ENCODE measurements around the gene PARP14.
"Not testable (repeated sequence)": the region's sequence is repeated elsewhere in the genome, so short reads cannot be mapped to it uniquely, and the experiment has no call there.

Gene PARP14

DNA sequence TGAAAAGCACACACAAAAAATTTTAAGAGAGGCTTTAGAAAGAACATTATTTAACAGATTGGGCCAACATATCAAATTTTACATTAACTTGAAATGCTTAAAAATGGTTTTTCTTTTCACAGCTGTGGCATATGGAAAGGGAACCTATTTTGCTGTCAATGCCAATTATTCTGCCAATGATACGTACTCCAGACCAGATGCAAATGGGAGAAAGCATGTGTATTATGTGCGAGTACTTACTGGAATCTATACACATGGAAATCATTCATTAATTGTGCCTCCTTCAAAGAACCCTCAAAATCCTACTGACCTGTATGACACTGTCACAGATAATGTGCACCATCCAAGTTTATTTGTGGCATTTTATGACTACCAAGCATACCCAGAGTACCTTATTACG is 47.5 kb downstream of the PARP14 start:
- ChIA-PET CTCF (no interaction called here), POLR2A (no interaction called here)
- no peak for DNase-seq (ENCODE audit: extremely low spot score)
- TF ChIP-seq LEF1 (IDR thresholded peaks at IDR 0.05; ENCODE audit: borderline replicate concordance), result no peak
- TF ChIP-seq FOXA1 (IDR thresholded peaks at IDR 0.05), result no peak
- TF ChIP-seq FOXM1 (IDR thresholded peaks at IDR 0.05; ENCODE audit: borderline replicate concordance), result no peak
- no peak for TF ChIP-seq CTBP1 (IDR thresholded peaks at IDR 0.05; ENCODE audit: borderline replicate concordance)
- TF ChIP-seq NFRKB (IDR thresholded peaks at IDR 0.05), result no peak
- no peak for TF ChIP-seq HDGF (IDR thresholded peaks at IDR 0.05; ENCODE audit: borderline replicate concordance)
- no peak for TF ChIP-seq ZNF384 (IDR thresholded peaks at IDR 0.05)
- TF ChIP-seq TARDBP (IDR thresholded peaks at IDR 0.05), result no peak
- no peak for TF ChIP-seq ELF4 (IDR thresholded peaks at IDR 0.05)
- TF ChIP-seq FOXK2 (IDR thresholded peaks at IDR 0.05), result no peak
- no peak for TF ChIP-seq ARNT (IDR thresholded peaks at IDR 0.05)

DNA sequence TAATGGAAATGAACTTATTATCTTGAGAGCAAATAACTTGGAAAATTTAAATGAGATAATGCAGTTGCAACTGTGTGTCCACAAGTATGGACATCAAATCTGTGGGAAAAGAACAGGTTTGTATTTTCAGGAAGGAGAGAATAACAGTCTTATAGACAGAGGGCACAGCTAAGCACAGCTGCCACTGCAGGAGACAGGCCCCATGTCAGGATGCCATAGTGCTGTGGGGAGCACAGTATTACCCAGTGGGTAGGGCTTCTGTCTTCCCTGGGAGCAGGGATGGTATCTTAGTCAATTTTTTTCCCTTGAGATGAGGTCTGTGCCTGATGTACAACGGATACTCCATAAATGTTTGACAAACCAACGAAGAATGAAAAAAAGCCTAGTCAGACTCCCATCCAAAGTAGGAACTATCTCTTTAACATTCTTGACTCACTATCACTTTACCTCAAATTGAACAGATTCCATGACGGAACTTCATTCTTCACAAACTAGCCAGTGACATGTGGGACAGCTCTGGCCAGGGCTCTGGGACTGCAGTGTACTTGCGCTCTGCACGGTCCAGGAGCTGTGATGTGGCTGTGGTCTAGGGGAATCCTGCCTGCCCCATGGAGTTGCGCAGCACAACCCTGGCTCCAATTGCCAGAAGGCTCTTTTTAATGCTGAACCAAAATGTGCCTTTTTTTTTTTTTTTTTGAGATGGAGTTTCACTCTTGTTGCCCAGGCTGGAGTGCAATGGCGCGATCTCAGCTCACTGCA is 48.3 kb downstream of the PARP14 start:
- TF ChIP-seq SP1 (IDR thresholded peaks at IDR 0.05) (no peak), L3MBTL2 (conservative IDR thresholded peaks at IDR 0.05) (no peak), ELF4 (IDR thresholded peaks at IDR 0.05) (no peak), ZNF384 (IDR thresholded peaks at IDR 0.05) (no peak), LEF1 (IDR thresholded peaks at IDR 0.05; ENCODE audit: borderline replicate concordance) (no peak), FOXK2 (IDR thresholded peaks at IDR 0.05) (no peak), NFRKB (IDR thresholded peaks at IDR 0.05) (no peak), ARNT (IDR thresholded peaks at IDR 0.05) (no peak), BHLHE40 (IDR thresholded peaks at IDR 0.05; ENCODE audit: borderline replicate concordance) (no peak), FOXA1 (IDR thresholded peaks at IDR 0.05) (no peak), FOXM1 (IDR thresholded peaks at IDR 0.05; ENCODE audit: borderline replicate concordance) (no peak), HDGF (IDR thresholded peaks at IDR 0.05; ENCODE audit: borderline replicate concordance) (no peak), CTBP1 (IDR thresholded peaks at IDR 0.05; ENCODE audit: borderline replicate concordance) (no peak), SUZ12 (IDR thresholded peaks at IDR 0.05) (no peak), TARDBP (IDR thresholded peaks at IDR 0.05) (no peak)
- TF ChIP-seq, protein P1, sequence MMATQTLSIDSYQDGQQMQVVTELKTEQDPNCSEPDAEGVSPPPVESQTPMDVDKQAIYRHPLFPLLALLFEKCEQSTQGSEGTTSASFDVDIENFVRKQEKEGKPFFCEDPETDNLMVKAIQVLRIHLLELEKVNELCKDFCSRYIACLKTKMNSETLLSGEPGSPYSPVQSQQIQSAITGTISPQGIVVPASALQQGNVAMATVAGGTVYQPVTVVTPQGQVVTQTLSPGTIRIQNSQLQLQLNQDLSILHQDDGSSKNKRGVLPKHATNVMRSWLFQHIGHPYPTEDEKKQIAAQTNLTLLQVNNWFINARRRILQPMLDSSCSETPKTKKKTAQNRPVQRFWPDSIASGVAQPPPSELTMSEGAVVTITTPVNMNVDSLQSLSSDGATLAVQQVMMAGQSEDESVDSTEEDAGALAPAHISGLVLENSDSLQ (IDR thresholded peaks at IDR 0.05), result no peak
- POLR2A ChIA-PET, result no interaction called here
- no peak for DNase-seq (ENCODE audit: extremely low spot score)
- CTCF ChIA-PET, result no interaction called here

DNA sequence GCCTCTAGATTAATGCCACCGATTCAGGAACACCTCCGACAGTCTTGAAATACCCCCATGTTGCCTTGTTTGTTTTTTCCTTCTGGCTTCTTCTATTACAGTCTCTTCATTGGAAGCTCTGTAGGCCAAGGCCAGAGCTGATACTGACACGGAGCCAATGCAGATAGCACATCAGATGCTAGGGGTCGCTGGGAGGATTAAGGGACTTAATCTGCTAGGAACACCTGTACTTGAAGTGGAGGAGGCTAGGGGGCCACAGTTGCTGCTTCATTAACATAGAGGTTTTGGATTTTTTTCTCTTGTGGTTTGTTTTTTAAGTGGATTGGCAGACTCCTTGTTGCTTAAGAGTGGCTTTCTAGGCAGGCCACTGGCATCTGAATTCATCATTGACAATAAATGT is 49.6 kb downstream of the PARP14 start:
- TF ChIP-seq SP1 (IDR thresholded peaks at IDR 0.05), result no peak
- DNase-seq (ENCODE audit: extremely low spot score), result no peak
- CTCF ChIA-PET, result no interaction called here
- POLR2A ChIA-PET, result no interaction called here

DNA sequence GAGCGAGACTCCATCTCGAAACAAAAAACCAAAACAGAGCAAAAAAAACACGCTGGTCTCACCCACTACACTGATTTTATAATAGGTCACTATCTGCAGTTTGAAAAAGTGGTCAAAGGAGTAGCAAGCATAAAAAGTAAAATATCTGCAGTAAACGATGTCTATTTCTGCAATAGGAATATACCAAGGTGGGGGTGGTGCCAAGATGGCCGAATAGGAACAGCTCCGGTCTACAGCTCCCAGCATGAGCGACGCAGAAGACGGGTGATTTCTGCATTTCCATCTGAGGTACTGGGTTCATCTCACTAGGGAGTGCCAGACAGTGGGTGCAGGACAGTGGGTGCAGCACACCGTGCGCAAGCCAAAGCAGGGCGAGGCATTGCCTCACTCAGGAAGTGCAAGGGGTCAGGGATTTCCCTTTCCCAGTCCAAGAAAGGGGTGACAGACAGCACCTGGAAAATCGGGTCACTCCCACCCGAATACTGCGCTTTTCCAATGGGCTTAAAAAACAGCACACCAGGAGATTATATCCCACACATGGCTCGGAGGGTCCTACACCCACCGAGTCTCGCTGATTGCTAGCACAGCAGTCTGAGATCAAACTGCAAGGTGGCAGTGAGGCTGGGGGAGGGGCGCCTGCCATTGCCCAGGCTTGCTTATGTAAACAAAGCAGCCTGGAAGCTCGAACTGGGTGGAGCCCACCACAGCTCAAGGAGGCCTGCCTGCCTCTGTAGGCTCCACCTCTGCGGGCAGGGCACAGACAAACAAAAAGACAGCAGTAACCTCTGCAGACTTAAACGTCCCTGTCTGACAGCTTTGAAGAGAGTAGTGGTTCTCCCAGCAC is 52.3 kb downstream of the PARP14 start:
- CTCF ChIA-PET; DNase-seq (ENCODE audit: extremely low spot score); POLR2A ChIA-PET: not testable (repeated sequence)

DNA sequence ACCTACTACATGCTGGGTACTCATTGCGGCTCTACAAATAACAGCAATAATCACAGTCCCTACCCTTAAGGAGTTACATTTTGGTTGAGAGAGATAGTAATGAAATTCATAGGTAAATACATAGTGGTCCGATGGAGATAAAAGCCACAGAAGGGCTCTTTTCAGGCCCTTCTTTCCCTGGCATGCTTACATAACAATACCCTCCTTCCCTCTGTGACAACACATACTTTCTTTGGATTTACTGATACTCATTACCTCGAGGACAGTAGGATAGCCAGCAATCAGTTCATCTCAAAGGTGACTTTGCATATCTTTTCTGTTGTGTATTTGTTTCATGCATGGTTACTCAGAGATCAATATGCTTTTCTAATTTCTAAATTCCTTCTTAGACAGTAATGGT is 58.5 kb downstream of the PARP14 start:
- POLR2A ChIA-PET, result no interaction called here
- TF ChIP-seq LEF1 (IDR thresholded peaks at IDR 0.05; ENCODE audit: borderline replicate concordance) (no peak), FOXA1 (IDR thresholded peaks at IDR 0.05) (no peak), ELF4 (IDR thresholded peaks at IDR 0.05) (no peak), NFRKB (IDR thresholded peaks at IDR 0.05) (no peak), BHLHE40 (IDR thresholded peaks at IDR 0.05; ENCODE audit: borderline replicate concordance) (no peak), ARNT (IDR thresholded peaks at IDR 0.05) (no peak)
- CTCF ChIA-PET, result no interaction called here
- no peak for DNase-seq (ENCODE audit: extremely low spot score)

DNA sequence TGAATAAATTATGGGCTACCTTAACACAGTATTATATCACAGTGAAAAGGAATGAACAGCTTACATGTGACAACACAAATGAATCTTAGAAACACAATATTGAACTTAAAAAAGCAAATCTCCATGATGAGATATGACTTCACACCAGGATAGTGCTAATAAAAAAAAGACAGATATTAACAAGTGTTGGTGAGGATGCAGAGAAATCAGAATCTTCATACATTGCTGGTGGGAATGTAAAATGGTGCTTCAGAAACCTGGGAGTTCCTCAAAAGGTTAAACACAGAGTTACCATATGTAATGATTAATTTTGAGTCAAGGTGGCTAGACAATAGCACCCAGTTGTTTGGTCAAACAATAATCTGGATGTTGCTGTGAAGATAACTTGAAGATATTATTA is 61.6 kb downstream of the PARP14 start:
- DNase-seq (ENCODE audit: extremely low spot score), result no peak
- POLR2A ChIA-PET, result no interaction called here
- TF ChIP-seq FOXK2 (IDR thresholded peaks at IDR 0.05) (no peak), ZNF384 (IDR thresholded peaks at IDR 0.05) (no peak), LEF1 (IDR thresholded peaks at IDR 0.05; ENCODE audit: borderline replicate concordance) (no peak), FOXA1 (IDR thresholded peaks at IDR 0.05) (no peak), ARNT (IDR thresholded peaks at IDR 0.05) (no peak), SP1 (IDR thresholded peaks at IDR 0.05) (no peak), TARDBP (IDR thresholded peaks at IDR 0.05) (no peak), L3MBTL2 (conservative IDR thresholded peaks at IDR 0.05) (no peak), NFRKB (IDR thresholded peaks at IDR 0.05) (no peak), HDGF (IDR thresholded peaks at IDR 0.05; ENCODE audit: borderline replicate concordance) (no peak), FOXM1 (IDR thresholded peaks at IDR 0.05; ENCODE audit: borderline replicate concordance) (no peak)
- CTCF ChIA-PET, result no interaction called here

DNA sequence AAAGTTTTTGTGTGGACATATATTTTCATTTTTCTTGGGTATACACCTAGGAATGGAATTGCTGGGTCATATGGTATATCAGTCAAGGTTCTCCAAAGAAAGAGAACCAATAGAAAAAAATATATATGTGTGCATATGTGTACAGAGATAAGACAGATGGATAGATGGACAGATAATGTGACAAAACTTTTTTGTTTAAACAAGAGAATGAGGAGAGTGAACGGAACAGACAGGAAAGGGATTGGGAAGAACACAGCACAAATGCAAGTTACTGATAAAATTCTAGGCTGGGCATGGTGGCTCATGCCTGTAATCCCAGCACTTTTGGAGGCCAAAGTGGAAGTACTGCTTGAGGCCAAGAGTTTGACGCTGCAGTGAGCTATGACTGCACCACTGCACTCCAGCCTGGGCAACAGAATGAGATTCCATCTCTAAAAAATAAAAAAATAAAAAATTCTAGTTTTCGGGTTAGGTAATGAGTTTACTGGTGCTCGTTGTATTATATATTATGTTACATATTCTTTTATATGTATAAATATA is 63.0 kb downstream of the PARP14 start:
- ChIA-PET POLR2A (no interaction called here), CTCF (no interaction called here)
- no peak for DNase-seq (ENCODE audit: extremely low spot score)
- TF ChIP-seq LEF1 (IDR thresholded peaks at IDR 0.05; ENCODE audit: borderline replicate concordance) (no peak), CTBP1 (IDR thresholded peaks at IDR 0.05; ENCODE audit: borderline replicate concordance) (no peak), HDGF (IDR thresholded peaks at IDR 0.05; ENCODE audit: borderline replicate concordance) (no peak), ELF4 (IDR thresholded peaks at IDR 0.05) (no peak), TARDBP (IDR thresholded peaks at IDR 0.05) (no peak), SUZ12 (IDR thresholded peaks at IDR 0.05) (no peak), L3MBTL2 (conservative IDR thresholded peaks at IDR 0.05) (no peak), BHLHE40 (IDR thresholded peaks at IDR 0.05; ENCODE audit: borderline replicate concordance) (no peak), NFRKB (IDR thresholded peaks at IDR 0.05) (no peak), ZNF384 (IDR thresholded peaks at IDR 0.05) (no peak), SP1 (IDR thresholded peaks at IDR 0.05) (no peak), FOXM1 (IDR thresholded peaks at IDR 0.05; ENCODE audit: borderline replicate concordance) (no peak), ARNT (IDR thresholded peaks at IDR 0.05) (no peak), FOXA1 (IDR thresholded peaks at IDR 0.05) (no peak), FOXK2 (IDR thresholded peaks at IDR 0.05) (no peak)
- TF ChIP-seq, protein P1 (IDR thresholded peaks at IDR 0.05), result no peak
